MCF 10A (cell line): ENCODE measurements around the gene RAP1GAP. TPM values are rescaled to one million over a fixed set of nuclear protein-coding genes. Genes with fewer than 3 reads are reported as not detected.
A peak's percentile ranks its signal among the peaks of the same experiment; 100 is the strongest.

Source experiments
- BruUV-seq: library from RNA; stranded (reverse); fragments of 400-500 nt; replicated peaks from 2 replicates; lab custom pipeline; 2021; lab: Mats Ljungman, UMichigan
- CTCF ChIA-PET: fragments of 300-600 bp; sonication (Branson Sonifier 250); formaldehyde crosslinking; extraction: SDS; loops from one replicate; lab custom pipeline; 2021; ENCODE audit warnings: antibody characterized with exemption, inconsistent platforms; lab: Yijun Ruan, JAX
- POLR2A ChIA-PET: fragments of 300-600, 350-650 bp; sonication (Branson Sonifier 250); formaldehyde crosslinking; extraction: SDS; loops from one replicate; lab custom pipeline; 2020; ENCODE audit warnings: antibody characterized with exemption, inconsistent platforms; lab: Yijun Ruan, JAX
- DNase-seq: peaks from one replicate; pipeline ENCODE4 v3.0.0-alpha.2; 2018; ENCODE audit not compliant: unreplicated experiment
- H3K27ac Mint-ChIP-seq: one replicate; pipeline ENCODE4 v1.8.0; 2022; ENCODE audit warnings: mild to moderate bottlenecking, low read depth, mixed read lengths; ENCODE audit not compliant: unreplicated experiment
- H3K27me3 Mint-ChIP-seq: one replicate; pipeline ENCODE4 v1.8.0; 2022; ENCODE audit warnings: mixed read lengths; ENCODE audit not compliant: insufficient read depth, unreplicated experiment
- H3K36me3 Mint-ChIP-seq: one replicate; pipeline ENCODE4 v1.8.0; 2022; ENCODE audit warnings: mild to moderate bottlenecking, moderate library complexity, mixed read lengths; ENCODE audit not compliant: insufficient read depth, unreplicated experiment
- H3K4me1 Mint-ChIP-seq: one replicate; pipeline ENCODE4 v1.8.0; 2022; ENCODE audit warnings: mixed read lengths; ENCODE audit not compliant: insufficient read depth, unreplicated experiment
- H3K4me3 Mint-ChIP-seq: one replicate; pipeline ENCODE4 v1.8.0; 2022; ENCODE audit warnings: mild to moderate bottlenecking, moderate library complexity, mixed read lengths; ENCODE audit not compliant: unreplicated experiment
- H3K9me3 Mint-ChIP-seq: one replicate; pipeline ENCODE4 v1.8.0; 2022; ENCODE audit warnings: mixed read lengths; ENCODE audit not compliant: unreplicated experiment
- intact Hi-C: fragments of 100-400 bp; cut with micrococcal nuclease; formaldehyde crosslinking; loops from 2 replicates; pipeline ENCODE4 v1.14.1; 2022
- total RNA-seq: library from RNA; stranded (reverse); gene quantifications from 2 replicates; pipeline ENCODE4 v1.2.3, GENCODE V29; 2022
- TF ChIP-seq, protein P1 (sequence below): fragments of 200-600 bp; IDR thresholded peaks from one replicate; pipeline ENCODE4 v1.8.0; 2022; ENCODE audit warnings: antibody characterized with exemption, mild to moderate bottlenecking; ENCODE audit not compliant: unreplicated experiment

RAP1GAP gene
- total RNA-seq, 1 experiment from 2014 or later = not detected

DNA sequence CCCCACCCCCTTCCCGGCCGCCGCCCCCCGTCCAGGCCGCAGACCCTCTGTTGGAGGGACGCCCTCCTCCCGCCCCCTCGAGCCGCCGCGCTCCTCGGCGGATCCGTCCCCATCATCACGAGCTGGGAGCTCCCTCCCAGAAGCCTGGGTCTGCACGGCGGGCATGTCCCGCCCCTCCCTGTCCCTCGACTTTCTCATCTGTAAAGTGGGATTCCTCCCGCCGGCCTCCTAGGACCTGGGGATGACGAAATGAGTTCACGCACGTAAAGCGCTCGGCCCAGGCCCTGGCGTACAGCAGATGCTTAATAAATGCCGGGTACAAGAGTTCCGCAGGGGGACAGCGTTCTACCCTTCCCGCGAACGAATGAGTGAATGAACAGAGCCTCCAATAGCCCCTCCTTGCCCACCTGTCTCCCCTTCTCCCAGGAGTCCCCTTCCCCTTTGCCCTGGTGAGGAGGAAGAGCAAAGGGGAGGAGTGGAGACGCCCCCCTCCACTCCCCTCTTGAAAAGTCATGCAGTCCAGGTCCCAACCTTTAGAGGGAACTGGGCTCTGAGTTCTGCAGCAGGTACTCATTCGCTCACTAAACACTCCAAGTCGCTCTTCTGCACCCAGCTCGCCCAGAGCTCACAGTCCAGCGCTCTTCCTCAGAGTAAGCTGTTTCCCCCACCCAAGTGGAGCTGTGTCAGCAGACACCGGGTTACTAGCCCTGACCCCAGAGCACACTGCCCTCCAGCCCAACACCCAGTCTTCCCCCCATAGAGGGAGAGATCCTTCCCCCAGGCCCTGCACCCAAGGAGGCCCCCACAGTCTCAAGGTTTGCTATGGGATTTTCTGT is 16.8 kb downstream of the RAP1GAP start:
- intact Hi-C loops = loop anchor here (10.0 kb wide), 2 partner anchors 138 to 418 kb away; no protein-coding TSS in a partner anchor
- Mint-ChIP-seq H3K27me3 (no peaks in the 10 kb centered on the region), H3K9me3 (no peaks in the 10 kb centered on the region), H3K4me1 (no peaks in the 10 kb centered on the region), H3K36me3 (peaks cover 4% of the 10 kb centered on the region), H3K27ac (no peak overlapping the region), H3K4me3 (peak overlapping the region; percentile 20)
- TF ChIP-seq, protein P1, sequence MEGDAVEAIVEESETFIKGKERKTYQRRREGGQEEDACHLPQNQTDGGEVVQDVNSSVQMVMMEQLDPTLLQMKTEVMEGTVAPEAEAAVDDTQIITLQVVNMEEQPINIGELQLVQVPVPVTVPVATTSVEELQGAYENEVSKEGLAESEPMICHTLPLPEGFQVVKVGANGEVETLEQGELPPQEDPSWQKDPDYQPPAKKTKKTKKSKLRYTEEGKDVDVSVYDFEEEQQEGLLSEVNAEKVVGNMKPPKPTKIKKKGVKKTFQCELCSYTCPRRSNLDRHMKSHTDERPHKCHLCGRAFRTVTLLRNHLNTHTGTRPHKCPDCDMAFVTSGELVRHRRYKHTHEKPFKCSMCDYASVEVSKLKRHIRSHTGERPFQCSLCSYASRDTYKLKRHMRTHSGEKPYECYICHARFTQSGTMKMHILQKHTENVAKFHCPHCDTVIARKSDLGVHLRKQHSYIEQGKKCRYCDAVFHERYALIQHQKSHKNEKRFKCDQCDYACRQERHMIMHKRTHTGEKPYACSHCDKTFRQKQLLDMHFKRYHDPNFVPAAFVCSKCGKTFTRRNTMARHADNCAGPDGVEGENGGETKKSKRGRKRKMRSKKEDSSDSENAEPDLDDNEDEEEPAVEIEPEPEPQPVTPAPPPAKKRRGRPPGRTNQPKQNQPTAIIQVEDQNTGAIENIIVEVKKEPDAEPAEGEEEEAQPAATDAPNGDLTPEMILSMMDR = no peak
- DNase-seq = no peak
- no TSS peak for BruUV-seq
- CTCF ChIA-PET = interaction anchor here (0.6 to 1.2 kb wide), 2 partner anchors 12 to 284 kb away, joined by 3 to 4 read pairs; no protein-coding TSS in a partner anchor
- POLR2A ChIA-PET = interaction anchor here (0.7 kb wide), 1 partner anchor 113 kb away, joined by 4 read pairs; no protein-coding TSS in a partner anchor

- Mint-ChIP-seq H3K4me1 (no peaks in the 10 kb centered on the region), H3K27me3 (no peaks in the 10 kb centered on the region), H3K4me3 (peak overlapping the region; percentile 63), H3K36me3 (peaks cover 4% of the 10 kb centered on the region), H3K9me3 (no peaks in the 10 kb centered on the region), H3K27ac (no peak overlapping the region)
- TF ChIP-seq, protein P1 = no peak
- intact Hi-C loops = loop anchor here (10.0 kb wide), 2 partner anchors 137 to 417 kb away; no protein-coding TSS in a partner anchor
- BruUV-seq = no TSS peak
- POLR2A ChIA-PET = interaction anchor here (0.7 kb wide), 1 partner anchor 113 kb away, joined by 4 read pairs; no protein-coding TSS in a partner anchor
- DNase-seq = peak; percentile 21
- CTCF ChIA-PET = interaction anchor here (0.6 to 1.2 kb wide), 2 partner anchors 11 to 283 kb away, joined by 3 to 4 read pairs; no protein-coding TSS in a partner anchor
Measured at GRCh38 chr1:21651214-21652042, 17.7 kb downstream of the RAP1GAP start.

DNA sequence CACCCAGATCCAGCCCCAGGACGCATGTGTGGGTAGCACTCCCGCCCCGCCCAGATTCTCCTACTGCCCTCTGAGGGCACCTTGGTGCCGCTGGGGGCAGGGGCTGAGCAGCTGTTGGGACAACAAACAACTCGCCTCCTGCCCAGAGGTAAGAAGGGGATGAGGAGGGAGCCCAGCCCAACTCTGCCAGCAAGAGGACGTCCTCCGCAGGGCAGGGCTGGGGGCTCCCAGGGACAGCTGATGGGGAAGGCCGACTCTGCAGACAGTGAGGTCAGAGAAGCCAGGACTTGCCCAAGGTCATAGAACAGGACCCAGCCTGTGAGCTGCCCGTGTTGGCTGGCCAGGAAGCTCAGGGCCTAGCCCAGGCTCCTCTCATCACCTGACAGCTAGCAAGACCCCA is 18.8 kb downstream of the RAP1GAP start:
- Mint-ChIP-seq H3K4me1 (no peaks in the 10 kb centered on the region), H3K4me3 (no peak overlapping the region), H3K27me3 (no peaks in the 10 kb centered on the region), H3K9me3 (no peaks in the 10 kb centered on the region), H3K27ac (no peak overlapping the region), H3K36me3 (peaks cover 4% of the 10 kb centered on the region)
- TF ChIP-seq, protein P1 = no peak
- POLR2A ChIA-PET = no interaction called here
- intact Hi-C loops = loop anchor here (10.0 kb wide), 2 partner anchors 136 to 416 kb away; no protein-coding TSS in a partner anchor
- no peak for DNase-seq
- CTCF ChIA-PET = interaction anchor here (0.6 kb wide), 1 partner anchor 9 kb away, joined by 3 read pairs; no protein-coding TSS in a partner anchor
- no TSS peak for BruUV-seq
